Caco-2 (cell line): ENCODE measurements around the gene STK32B. TPM values are rescaled to one million over a fixed set of nuclear protein-coding genes. Genes with fewer than 3 reads are reported as not detected.

Experiments used
- BruUV-seq: library from RNA; stranded (reverse); fragments of 400-500 nt; replicated peaks from 2 replicates; lab custom pipeline; 2021; lab: Mats Ljungman, UMichigan
- CTCF ChIA-PET: fragments of 300-600 bp; sonication (Branson Sonifier 250); formaldehyde crosslinking; loops from one replicate; lab custom pipeline; 2022; ENCODE audit warnings: antibody characterized with exemption; lab: Charles Lee
- POLR2A ChIA-PET: fragments of 300-600 bp; sonication (Branson Sonifier 250); formaldehyde crosslinking; loops from one replicate; lab custom pipeline; 2022; ENCODE audit warnings: antibody characterized with exemption; lab: Charles Lee
- DNase-seq, 2 experiments: peaks; one replicate each; pipeline versions ENCODE4 v3.0.0 to v3.0.0-alpha.2; 2020 to 2022
- H3K27me3 ChIP-seq: replicated peaks from 2 replicates; pipeline ENCODE4 v1.6.0; 2011; ENCODE audit warnings: low read length; ENCODE audit not compliant: control insufficient read depth, insufficient read depth
- H3K36me3 ChIP-seq: 2 replicates; pipeline ENCODE4 v1.5.1; 2011; ENCODE audit warnings: low read length; ENCODE audit not compliant: control insufficient read depth, insufficient read depth
- H3K4me1 ChIP-seq: fragments of 250-450 bp; sonication (Bioruptor Pico); 2 replicates; pipeline ENCODE4 v1.5.1; 2020; ENCODE audit warnings: mild to moderate bottlenecking
- H3K4me3 ChIP-seq: 2 replicates; pipeline ENCODE4 v1.5.1; 2011; ENCODE audit warnings: low read depth, mild to moderate bottlenecking, control low read depth, low read length
- H3K9me3 ChIP-seq: fragments of 250-450 bp; sonication (Bioruptor Pico); 2 replicates; pipeline ENCODE4 v1.5.1; 2020; ENCODE audit warnings: mild to moderate bottlenecking, moderate library complexity
- H3K27ac Mint-ChIP-seq: one replicate; pipeline ENCODE4 v1.8.0; 2022; ENCODE audit warnings: mixed read lengths; ENCODE audit not compliant: unreplicated experiment
- H3K27me3 Mint-ChIP-seq: one replicate; pipeline ENCODE4 v1.8.0; 2022; ENCODE audit warnings: mixed read lengths; ENCODE audit not compliant: insufficient read depth, unreplicated experiment
- H3K36me3 Mint-ChIP-seq: one replicate; pipeline ENCODE4 v1.8.0; 2022; ENCODE audit warnings: mild to moderate bottlenecking, mixed read lengths; ENCODE audit not compliant: insufficient read depth, unreplicated experiment
- H3K4me1 Mint-ChIP-seq: one replicate; pipeline ENCODE4 v1.8.0; 2022; ENCODE audit warnings: low read depth, mixed read lengths; ENCODE audit not compliant: unreplicated experiment
- H3K4me3 Mint-ChIP-seq: one replicate; pipeline ENCODE4 v1.8.0; 2022; ENCODE audit warnings: mild to moderate bottlenecking, moderate library complexity, mixed read lengths; ENCODE audit not compliant: unreplicated experiment
- H3K9me3 Mint-ChIP-seq: one replicate; pipeline ENCODE4 v1.8.0; 2022; ENCODE audit warnings: mixed read lengths; ENCODE audit not compliant: unreplicated experiment
- intact Hi-C: fragments of 100-400 bp; cut with micrococcal nuclease; formaldehyde crosslinking; loops from one replicate; pipeline ENCODE4 v1.10.0; 2022; ENCODE audit not compliant: unreplicated experiment
- total RNA-seq: library from RNA; stranded (reverse); gene quantifications from 2 replicates; pipeline ENCODE4 v1.2.3, GENCODE V29; 2022
- TF ChIP-seq, protein P1 (sequence below), 2 experiments: fragments of 200-600 bp in 1 of 2; IDR thresholded peaks; 1 replicate in 1 of 2; 2 replicates in 1 of 2; pipeline versions ENCODE4 v1.5.1 to v1.8.0; 2011 to 2022; ENCODE audit warnings: antibody characterized with exemption in 1 of 2, control low read depth in 1 of 2, inconsistent platforms in 1 of 2, low read depth in 1 of 2, low read length in 1 of 2, mild to moderate bottlenecking in 1 of 2, moderate library complexity in 1 of 2; ENCODE audit not compliant: insufficient read depth in 1 of 2, severe bottlenecking in 1 of 2, unreplicated experiment in 1 of 2

The STK32B gene
- total RNA-seq, 1 experiment from 2014 or later, result 11.2 TPM

DNA sequence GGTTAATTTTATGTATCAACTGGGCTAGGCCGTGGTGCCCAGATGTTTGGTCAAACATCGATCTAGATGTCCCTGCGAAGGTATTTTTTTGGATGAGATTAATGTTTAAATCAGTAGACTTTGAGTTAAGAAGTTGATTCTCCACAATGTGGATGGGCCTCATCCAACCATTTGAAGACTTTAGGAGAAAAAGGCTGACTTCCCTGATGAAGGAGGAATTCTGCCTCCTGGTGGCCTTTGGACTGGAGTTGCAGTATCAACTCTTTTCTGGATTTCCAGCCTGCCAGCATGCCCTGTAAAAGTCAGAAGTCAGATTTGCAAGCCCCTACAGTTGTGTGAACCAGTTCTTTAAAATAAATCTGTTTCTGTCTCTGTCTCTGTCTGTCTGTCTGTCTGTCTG is 91.4 kb downstream of the STK32B start:
- Mint-ChIP-seq H3K27ac (no peak overlapping the region), H3K9me3 (peaks cover 10% of the 10 kb centered on the region), H3K36me3 (no peaks in the 10 kb centered on the region), H3K4me1 (peaks cover 5% of the 10 kb centered on the region), H3K4me3 (no peak overlapping the region), H3K27me3 (no peaks in the 10 kb centered on the region)
- no TSS peak for BruUV-seq
- intact Hi-C loops, result loop anchor here (1.0 to 2.0 kb wide), 3 partner anchors 28 to 148 kb away; no protein-coding TSS in a partner anchor
- TF ChIP-seq, protein P1, sequence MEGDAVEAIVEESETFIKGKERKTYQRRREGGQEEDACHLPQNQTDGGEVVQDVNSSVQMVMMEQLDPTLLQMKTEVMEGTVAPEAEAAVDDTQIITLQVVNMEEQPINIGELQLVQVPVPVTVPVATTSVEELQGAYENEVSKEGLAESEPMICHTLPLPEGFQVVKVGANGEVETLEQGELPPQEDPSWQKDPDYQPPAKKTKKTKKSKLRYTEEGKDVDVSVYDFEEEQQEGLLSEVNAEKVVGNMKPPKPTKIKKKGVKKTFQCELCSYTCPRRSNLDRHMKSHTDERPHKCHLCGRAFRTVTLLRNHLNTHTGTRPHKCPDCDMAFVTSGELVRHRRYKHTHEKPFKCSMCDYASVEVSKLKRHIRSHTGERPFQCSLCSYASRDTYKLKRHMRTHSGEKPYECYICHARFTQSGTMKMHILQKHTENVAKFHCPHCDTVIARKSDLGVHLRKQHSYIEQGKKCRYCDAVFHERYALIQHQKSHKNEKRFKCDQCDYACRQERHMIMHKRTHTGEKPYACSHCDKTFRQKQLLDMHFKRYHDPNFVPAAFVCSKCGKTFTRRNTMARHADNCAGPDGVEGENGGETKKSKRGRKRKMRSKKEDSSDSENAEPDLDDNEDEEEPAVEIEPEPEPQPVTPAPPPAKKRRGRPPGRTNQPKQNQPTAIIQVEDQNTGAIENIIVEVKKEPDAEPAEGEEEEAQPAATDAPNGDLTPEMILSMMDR (IDR thresholded peaks at IDR 0.05; ENCODE audit: insufficient read depth in 1 of 2, low read depth in 1 of 2, low read length in 1 of 2, severe bottlenecking in 1 of 2, unreplicated experiment in 1 of 2), result peak; percentile 30 to 53
- Histone ChIP-seq H3K4me1 (no peaks in the 10 kb centered on the region), H3K9me3 (no peaks in the 10 kb centered on the region), H3K36me3 (no peaks in the 10 kb centered on the region), H3K27me3 (no peaks in the 10 kb centered on the region), H3K4me3 (no peak overlapping the region)
- ChIA-PET CTCF (no interaction called here), POLR2A (no interaction called here)
- DNase-seq, result peak in 1 of 2 experiments; percentile 39

DNA sequence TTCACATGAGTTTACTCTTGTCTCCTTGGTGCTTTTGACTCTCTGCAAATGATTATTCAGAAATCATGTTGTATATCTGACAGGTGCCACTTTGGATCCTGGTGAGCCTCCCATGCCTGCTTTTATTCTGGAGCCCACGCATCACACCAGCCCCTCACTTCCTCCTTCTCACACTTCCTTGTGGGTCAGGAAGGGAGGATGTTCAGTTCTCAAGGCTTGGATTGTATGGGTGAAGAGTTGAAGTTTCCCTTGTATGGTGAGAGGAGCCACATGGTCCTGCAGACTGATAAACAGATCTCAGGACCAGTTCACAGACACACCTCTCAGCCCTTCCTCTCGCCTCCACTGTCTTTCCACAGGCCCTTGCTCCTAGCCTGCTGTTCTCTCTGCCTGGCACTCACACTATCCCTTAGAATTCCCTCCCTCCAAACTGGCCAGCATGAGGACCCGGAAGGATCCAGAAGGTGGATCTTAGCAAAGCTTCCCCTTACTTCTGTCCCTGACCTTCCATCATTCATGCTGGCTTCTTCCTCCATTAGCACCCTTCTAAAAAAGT is 92.1 kb downstream of the STK32B start:
- BruUV-seq, result no TSS peak
- POLR2A ChIA-PET, result no interaction called here
- no peaks in the 10 kb centered on the region for H3K27me3 Mint-ChIP-seq

DNA sequence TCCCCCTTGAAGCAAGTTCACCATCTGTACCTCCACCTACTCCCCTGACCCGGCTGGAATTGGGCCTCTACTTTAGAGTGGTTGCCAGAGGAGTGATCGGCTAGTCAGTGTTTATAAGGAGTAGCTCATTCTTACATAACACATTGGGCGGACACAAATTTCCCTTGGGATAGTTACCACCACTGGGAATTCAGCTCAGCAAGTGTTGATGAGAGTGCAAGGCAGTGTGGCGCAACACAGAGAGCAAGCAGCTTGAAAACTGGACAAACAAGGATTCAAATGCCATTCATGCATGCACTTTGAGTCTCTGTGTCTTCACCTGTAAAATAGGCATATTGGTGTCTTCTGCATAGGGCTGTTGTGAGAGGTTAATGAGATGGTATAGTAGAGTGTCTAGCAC is 92.7 kb downstream of the STK32B start:
- no peaks in the 10 kb centered on the region for H3K4me1 ChIP-seq
- peaks cover 1% of the 10 kb centered on the region for H3K9me3 Mint-ChIP-seq
- no peak overlapping the region for H3K4me3 Mint-ChIP-seq
- no peaks in the 10 kb centered on the region for H3K36me3 Mint-ChIP-seq
- no peaks in the 10 kb centered on the region for H3K27me3 ChIP-seq
- H3K4me3 ChIP-seq, result no peak overlapping the region
- H3K27ac Mint-ChIP-seq, result peak overlapping the region; percentile 22
- CTCF ChIA-PET, result interaction anchor here (1.1 kb wide), 1 partner anchor 89 kb away, joined by 3 read pairs; no protein-coding TSS in a partner anchor
- H3K36me3 ChIP-seq, result no peaks in the 10 kb centered on the region
- TF ChIP-seq, protein P1 (IDR thresholded peaks at IDR 0.05; ENCODE audit: insufficient read depth in 1 of 2, low read depth in 1 of 2, low read length in 1 of 2, severe bottlenecking in 1 of 2, unreplicated experiment in 1 of 2), result no peak
- no peaks in the 10 kb centered on the region for H3K9me3 ChIP-seq
- no peaks in the 10 kb centered on the region for H3K27me3 Mint-ChIP-seq
- POLR2A ChIA-PET, result no interaction called here
- H3K4me1 Mint-ChIP-seq, result peaks cover 5% of the 10 kb centered on the region
- intact Hi-C loops, result loop anchor here (2.0 kb wide), 2 partner anchors 29 to 149 kb away; no protein-coding TSS in a partner anchor
- no TSS peak for BruUV-seq
- peak in 1 of 2 experiments; percentile 8 for DNase-seq

More for the DNA sequence above, 92.1 kb downstream of the STK32B start:
- H3K4me1 Mint-ChIP-seq, result peaks cover 5% of the 10 kb centered on the region
- H3K9me3 ChIP-seq, result no peaks in the 10 kb centered on the region
- H3K27ac Mint-ChIP-seq, result peak overlapping the region; percentile 22
- H3K4me1 ChIP-seq, result no peaks in the 10 kb centered on the region
- intact Hi-C loops, result loop anchor here (2.0 kb wide), 2 partner anchors 29 to 149 kb away; no protein-coding TSS in a partner anchor
- H3K36me3 ChIP-seq, result no peaks in the 10 kb centered on the region
- TF ChIP-seq, protein P1 (IDR thresholded peaks at IDR 0.05; ENCODE audit: insufficient read depth in 1 of 2, low read depth in 1 of 2, low read length in 1 of 2, severe bottlenecking in 1 of 2, unreplicated experiment in 1 of 2), result no peak
- no peak for DNase-seq
- H3K27me3 ChIP-seq, result no peaks in the 10 kb centered on the region
- CTCF ChIA-PET, result interaction anchor here (1.1 kb wide), 1 partner anchor 88 kb away, joined by 3 read pairs; no protein-coding TSS in a partner anchor
- peaks cover 7% of the 10 kb centered on the region for H3K9me3 Mint-ChIP-seq
- H3K4me3 Mint-ChIP-seq, result no peak overlapping the region
- no peak overlapping the region for H3K4me3 ChIP-seq
- no peaks in the 10 kb centered on the region for H3K36me3 Mint-ChIP-seq
